SK-N-SH treated with all-trans-retinoic acid at 6 μM for 48 hours (cell line): Measurements from ENCODE around the gene CHRND.

Experiments
- ARNTL ChIP-seq: fragments of 450-650 bp; formaldehyde crosslinking; IDR thresholded peaks from 2 replicates; pipeline ENCODE4 v1.5.0; 2020; ENCODE audit warnings: low read depth, mild to moderate bottlenecking, moderate library complexity, borderline replicate concordance
- PATZ1 ChIP-seq: fragments of 250-450 bp; sonication (Bioruptor Pico); IDR thresholded peaks from 2 replicates; pipeline ENCODE4 v1.8.0; 2020; ENCODE audit warnings: mild to moderate bottlenecking, moderate library complexity, borderline replicate concordance
- PPARA ChIP-seq: fragments of 250-450 bp; sonication (Bioruptor Pico); IDR thresholded peaks from 2 replicates; pipeline ENCODE4 v1.5.0; 2020; ENCODE audit warnings: mild to moderate bottlenecking, borderline replicate concordance
- RARB ChIP-seq: fragments of 250-450 bp; sonication (Bioruptor Pico); IDR thresholded peaks from 2 replicates; pipeline ENCODE4 v1.8.0; 2021; ENCODE audit warnings: mild to moderate bottlenecking, moderate library complexity
- SNAI2 ChIP-seq: fragments of 250-450 bp; sonication (Bioruptor Pico); IDR thresholded peaks from 2 replicates; pipeline ENCODE4 v1.5.0; 2020; ENCODE audit warnings: mild to moderate bottlenecking, moderate library complexity

GRCh38 chr2:232551776-232552175 lies 25.8 kb downstream of the CHRND start:
- TF ChIP-seq ARNTL (CRISPR knock-in tag) (no peak), SNAI2 (no peak), RARB (no peak), PPARA (CRISPR knock-in tag) (no peak), PATZ1 (no peak)
